ENCODE data around the gene GANC.

GRCh38 chr15:42240823-42241222 is 32.2 kb upstream of the GANC start:
- TF ChIP-seq, protein P1, sequence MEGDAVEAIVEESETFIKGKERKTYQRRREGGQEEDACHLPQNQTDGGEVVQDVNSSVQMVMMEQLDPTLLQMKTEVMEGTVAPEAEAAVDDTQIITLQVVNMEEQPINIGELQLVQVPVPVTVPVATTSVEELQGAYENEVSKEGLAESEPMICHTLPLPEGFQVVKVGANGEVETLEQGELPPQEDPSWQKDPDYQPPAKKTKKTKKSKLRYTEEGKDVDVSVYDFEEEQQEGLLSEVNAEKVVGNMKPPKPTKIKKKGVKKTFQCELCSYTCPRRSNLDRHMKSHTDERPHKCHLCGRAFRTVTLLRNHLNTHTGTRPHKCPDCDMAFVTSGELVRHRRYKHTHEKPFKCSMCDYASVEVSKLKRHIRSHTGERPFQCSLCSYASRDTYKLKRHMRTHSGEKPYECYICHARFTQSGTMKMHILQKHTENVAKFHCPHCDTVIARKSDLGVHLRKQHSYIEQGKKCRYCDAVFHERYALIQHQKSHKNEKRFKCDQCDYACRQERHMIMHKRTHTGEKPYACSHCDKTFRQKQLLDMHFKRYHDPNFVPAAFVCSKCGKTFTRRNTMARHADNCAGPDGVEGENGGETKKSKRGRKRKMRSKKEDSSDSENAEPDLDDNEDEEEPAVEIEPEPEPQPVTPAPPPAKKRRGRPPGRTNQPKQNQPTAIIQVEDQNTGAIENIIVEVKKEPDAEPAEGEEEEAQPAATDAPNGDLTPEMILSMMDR (IDR thresholded peaks at IDR 0.05; ENCODE audit: insufficient read depth, low read depth, low read length), result no peak
- no peak for TF ChIP-seq EZH2 (IDR thresholded peaks at IDR 0.05; ENCODE audit: insufficient read depth, low read length)
